A673 (cell line): ENCODE measurements around the gene PAXX. TPM values are rescaled to one million over a fixed set of nuclear protein-coding genes. Genes with fewer than 3 reads are reported as not detected.

Experiments
- BruUV-seq: library from RNA; stranded (reverse); fragments of 400-500 nt; replicated peaks from 2 replicates; lab custom pipeline; 2021; lab: Mats Ljungman, UMichigan
- CTCF ChIA-PET: fragments of 300-600 bp; sonication (Branson Sonifier 250); formaldehyde crosslinking; loops from one replicate; lab custom pipeline; 2022; ENCODE audit warnings: antibody characterized with exemption; lab: Charles Lee
- POLR2A ChIA-PET: fragments of 300-600 bp; sonication (Branson Sonifier 250); formaldehyde crosslinking; loops from one replicate; lab custom pipeline; 2022; ENCODE audit warnings: antibody characterized with exemption; ENCODE audit not compliant: low non-redundant PET; lab: Charles Lee
- DNase-seq: peaks from one replicate; pipeline ENCODE4 v3.0.0-alpha.2; 2015; ENCODE audit warnings: low spot score
- H3K27ac ChIP-seq: fragments of 200-600 bp; sonication (generic); 2 replicates; pipeline ENCODE4 v1.5.1; 2016; ENCODE audit warnings: mixed run types, low read depth, mild to moderate bottlenecking, mixed read lengths, antibody characterized with exemption, low read length; ENCODE audit not compliant: poor library complexity, severe bottlenecking
- H3K27me3 ChIP-seq: fragments of 200-600 bp; sonication (generic); replicated peaks from 2 replicates; pipeline ENCODE4 v1.6.1; 2017; ENCODE audit warnings: mixed run types, low read depth, mild to moderate bottlenecking, mixed read lengths, antibody characterized with exemption, low read length; ENCODE audit not compliant: insufficient read depth, poor library complexity
- H3K36me3 ChIP-seq: fragments of 200-600 bp; sonication (generic); 2 replicates; pipeline ENCODE4 v1.6.1; 2016; ENCODE audit warnings: mixed run types, mild to moderate bottlenecking, mixed read lengths, antibody characterized with exemption, low read length; ENCODE audit not compliant: insufficient read depth, poor library complexity, severe bottlenecking
- H3K4me1 ChIP-seq: fragments of 200-600 bp; sonication (generic); 2 replicates; pipeline ENCODE4 v1.6.1; 2017; ENCODE audit warnings: mixed run types, mild to moderate bottlenecking, mixed read lengths, antibody characterized with exemption, low read length; ENCODE audit not compliant: insufficient read depth, poor library complexity, severe bottlenecking
- H3K4me3 ChIP-seq: fragments of 200-600 bp; sonication (generic); 2 replicates; pipeline ENCODE4 v1.5.1; 2016; ENCODE audit warnings: low read depth, mixed run types, mild to moderate bottlenecking, mixed read lengths, low read length; ENCODE audit not compliant: poor library complexity, severe bottlenecking
- H3K9me3 ChIP-seq: fragments of 200-600 bp; sonication (generic); 2 replicates; pipeline ENCODE4 v1.6.1; 2016; ENCODE audit warnings: mixed run types, low read depth, mild to moderate bottlenecking, mixed read lengths, antibody characterized with exemption, low read length; ENCODE audit not compliant: poor library complexity, severe bottlenecking
- CTCF ChIP-seq: fragments of 300-800, 200-600 bp; sonication (generic); conservative IDR thresholded peaks from 2 replicates; pipeline ENCODE4 v1.5.1; 2017; ENCODE audit warnings: low read depth, mild to moderate bottlenecking, antibody characterized with exemption, low read length, moderate library complexity, mixed read lengths
- EZH2 ChIP-seq: fragments of 200-600 bp; sonication (generic); IDR thresholded peaks from 2 replicates; pipeline ENCODE4 v1.6.1; 2017; ENCODE audit warnings: borderline replicate concordance, low read depth, mild to moderate bottlenecking, mixed read lengths, antibody characterized with exemption, low read length; ENCODE audit not compliant: poor library complexity, severe bottlenecking
- intact Hi-C: fragments of 100-400 bp; cut with micrococcal nuclease; formaldehyde crosslinking; loops from one replicate; pipeline ENCODE4 v1.10.0; 2022; ENCODE audit not compliant: unreplicated experiment
- total RNA-seq: library from RNA; stranded (reverse); gene quantifications from 2 replicates; pipeline ENCODE4 v1.2.3, GENCODE V29; 2021

The PAXX gene
- total RNA-seq, 1 experiment from 2014 or later: 91.5 TPM

GRCh38 chr9:137011907-137012675 is 19.9 kb downstream of the PAXX start:
- ChIA-PET POLR2A (no interaction called here), CTCF (no interaction called here)
- Histone ChIP-seq H3K4me1 (no peaks in the 10 kb centered on the region), H3K36me3 (peaks cover 3% of the 10 kb centered on the region), H3K27ac (no peak overlapping the region), H3K4me3 (no peak overlapping the region), H3K9me3 (no peaks in the 10 kb centered on the region), H3K27me3 (no peaks in the 10 kb centered on the region)
- intact Hi-C loops: no loop called here
- TF ChIP-seq EZH2: no peak
- no peak for TF ChIP-seq CTCF
- no TSS peak for BruUV-seq
- no peak for DNase-seq

DNA sequence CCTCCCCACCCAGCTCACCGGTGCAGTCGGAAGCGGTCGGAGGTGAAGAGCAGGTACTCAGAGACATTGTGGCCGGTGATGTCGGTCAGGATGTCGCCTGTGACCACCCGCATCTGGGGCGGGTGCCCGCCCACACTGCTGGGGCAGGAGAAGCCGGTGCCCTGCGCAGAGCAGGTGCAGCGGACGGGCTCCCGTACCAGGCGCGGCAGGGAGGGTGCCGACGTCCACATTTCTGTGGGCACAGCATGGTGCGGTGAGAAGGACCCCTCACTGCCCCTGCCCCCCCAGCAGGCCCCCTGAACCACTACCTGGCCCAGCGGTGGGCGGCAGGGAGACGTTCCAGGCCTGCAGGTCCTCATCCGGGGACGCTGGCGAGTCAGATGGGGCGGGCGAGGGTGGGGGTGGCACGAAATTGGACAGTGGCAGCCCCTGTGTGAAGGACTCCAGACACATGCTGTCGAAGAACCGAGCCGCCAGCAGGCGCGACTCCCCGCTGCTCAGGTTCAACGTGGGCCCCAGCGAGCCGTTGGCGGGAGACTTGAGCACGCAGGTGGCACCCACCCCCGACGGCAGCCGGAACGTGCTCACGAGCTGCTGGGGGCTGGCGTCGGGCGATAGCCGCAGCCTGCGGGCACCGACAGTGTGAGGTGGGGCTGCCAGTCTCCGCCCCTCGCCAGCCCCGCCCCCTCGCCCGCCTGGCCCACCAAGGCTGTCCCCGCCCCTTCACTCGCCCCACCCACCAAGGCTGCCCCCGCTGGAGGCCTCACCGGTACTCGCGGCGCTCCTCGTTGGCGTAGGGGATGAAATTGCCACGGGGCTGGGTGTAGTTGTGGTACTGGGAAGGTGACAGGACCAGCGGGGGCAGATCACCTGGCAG is 20.7 kb downstream of the PAXX start:
- POLR2A ChIA-PET: no interaction called here

DNA sequence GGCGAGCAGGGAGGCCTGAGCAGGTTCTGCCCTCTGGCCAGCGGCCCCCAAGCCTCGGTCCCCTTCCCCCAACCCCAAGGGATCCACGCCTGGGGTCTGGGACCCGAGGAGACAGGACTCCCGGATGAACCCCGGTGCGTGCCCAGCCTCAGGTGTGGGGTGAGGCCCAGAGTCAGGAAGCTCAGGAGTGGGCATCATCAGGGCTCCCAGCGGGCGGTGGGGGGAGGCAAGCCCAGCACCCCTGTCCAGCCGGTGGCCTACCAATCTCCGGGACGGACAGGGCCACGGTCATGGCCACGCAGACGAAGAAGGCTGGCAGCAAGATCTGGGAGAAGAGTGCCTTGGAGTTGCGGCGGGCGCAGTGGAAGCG is 21.3 kb downstream of the PAXX start:
- CTCF ChIA-PET: no interaction called here
- TF ChIP-seq CTCF (no peak), EZH2 (no peak)
- Histone ChIP-seq H3K9me3 (no peaks in the 10 kb centered on the region), H3K4me1 (no peaks in the 10 kb centered on the region), H3K36me3 (peaks cover 7% of the 10 kb centered on the region), H3K27ac (no peak overlapping the region), H3K27me3 (no peaks in the 10 kb centered on the region), H3K4me3 (no peak overlapping the region)
- intact Hi-C loops: no loop called here
- POLR2A ChIA-PET: no interaction called here
- BruUV-seq: no TSS peak
- no peak for DNase-seq

More for the DNA sequence above, 20.7 kb downstream of the PAXX start:
- DNase-seq: peak; percentile 47
- H3K9me3 ChIP-seq: no peaks in the 10 kb centered on the region
- H3K4me1 ChIP-seq: no peaks in the 10 kb centered on the region
- intact Hi-C loops: no loop called here
- H3K4me3 ChIP-seq: no peak overlapping the region
- BruUV-seq: no TSS peak
- CTCF ChIA-PET: no interaction called here
- H3K27ac ChIP-seq: no peak overlapping the region
- TF ChIP-seq CTCF (no peak), EZH2 (no peak)
- peaks cover 7% of the 10 kb centered on the region for H3K36me3 ChIP-seq
- no peaks in the 10 kb centered on the region for H3K27me3 ChIP-seq
